ENCODE results near the gene NXPH3.
"Not testable (repeated sequence)": the region's sequence is repeated elsewhere in the genome, so short reads cannot be mapped to it uniquely, and the experiment has no call there.

The NXPH3 gene

DNA sequence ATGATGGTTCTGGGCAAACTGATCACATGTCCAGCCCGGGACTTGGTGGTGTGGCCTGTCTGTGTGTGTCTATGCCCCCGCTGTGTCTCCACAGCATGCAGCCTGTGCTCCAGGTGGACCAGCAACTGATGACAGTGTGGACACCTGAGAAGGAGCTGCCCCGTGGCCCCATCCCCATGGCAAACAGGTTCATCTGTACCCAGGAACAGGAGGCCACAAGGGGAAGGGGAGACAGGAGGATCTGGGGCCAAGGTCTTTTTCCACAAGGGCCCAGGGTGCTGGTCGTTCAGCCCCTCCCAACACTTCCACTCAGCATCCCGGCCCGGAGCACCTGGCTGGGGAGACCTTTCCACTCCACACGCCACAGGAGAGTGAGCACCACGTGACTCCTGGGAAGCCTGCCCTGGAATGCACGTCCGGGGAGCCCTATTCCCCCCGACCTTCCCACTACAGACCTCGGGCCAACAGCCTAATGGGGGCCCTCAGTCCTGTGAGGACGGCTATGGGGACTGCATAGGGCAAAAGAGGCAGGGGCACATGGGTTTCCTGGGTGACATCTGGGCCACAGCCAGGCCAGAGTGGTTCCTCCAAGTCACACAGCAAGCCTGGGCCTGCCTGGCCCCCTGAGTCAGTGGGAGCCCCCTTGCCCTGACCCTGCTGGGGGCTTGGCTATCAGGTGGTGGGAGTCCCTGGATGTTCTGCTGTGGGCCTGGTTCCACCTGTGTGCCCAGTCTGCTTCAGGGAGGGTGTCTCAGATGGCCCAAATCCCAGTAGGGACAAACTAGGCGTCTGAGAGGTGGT, 20.8 kb upstream of the NXPH3 start:
- no peak for FAIRE-seq

DNA sequence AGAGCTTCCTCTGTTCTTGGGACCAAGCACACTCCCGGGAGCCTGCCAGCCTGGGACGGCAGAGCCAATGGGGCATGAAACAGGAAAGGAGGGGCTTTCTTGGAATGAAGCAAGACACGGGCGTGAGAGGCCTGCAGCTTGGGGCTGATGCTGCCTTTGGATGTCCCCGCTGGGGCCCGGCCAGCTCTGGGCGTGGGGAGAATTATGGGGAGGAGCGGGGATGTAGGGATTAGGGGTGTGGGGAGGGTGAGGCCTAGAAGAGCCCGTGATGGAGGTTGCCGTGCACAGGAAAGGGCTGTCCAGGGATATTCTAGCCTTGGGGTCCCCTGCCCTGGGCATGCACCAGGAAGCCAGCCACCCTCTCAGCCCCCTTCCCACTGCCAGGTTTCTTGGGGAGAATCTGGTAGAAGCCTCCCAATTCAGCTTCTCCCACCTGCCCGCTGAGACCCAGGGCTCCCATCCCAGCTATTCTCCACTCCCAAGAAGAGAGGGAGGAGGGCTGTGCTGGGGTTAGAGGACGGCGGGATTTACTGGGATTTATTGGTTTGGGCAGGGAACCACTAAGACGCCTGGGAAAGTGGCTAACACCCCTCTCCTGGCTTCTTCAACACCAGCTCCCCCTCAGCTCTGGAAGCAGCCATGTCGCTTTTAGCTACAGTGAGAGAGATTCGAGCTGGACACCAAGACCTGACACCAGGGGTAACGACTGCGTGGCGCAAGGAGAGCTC, 20.0 kb upstream of the NXPH3 start:
- no peak for FAIRE-seq

DNA sequence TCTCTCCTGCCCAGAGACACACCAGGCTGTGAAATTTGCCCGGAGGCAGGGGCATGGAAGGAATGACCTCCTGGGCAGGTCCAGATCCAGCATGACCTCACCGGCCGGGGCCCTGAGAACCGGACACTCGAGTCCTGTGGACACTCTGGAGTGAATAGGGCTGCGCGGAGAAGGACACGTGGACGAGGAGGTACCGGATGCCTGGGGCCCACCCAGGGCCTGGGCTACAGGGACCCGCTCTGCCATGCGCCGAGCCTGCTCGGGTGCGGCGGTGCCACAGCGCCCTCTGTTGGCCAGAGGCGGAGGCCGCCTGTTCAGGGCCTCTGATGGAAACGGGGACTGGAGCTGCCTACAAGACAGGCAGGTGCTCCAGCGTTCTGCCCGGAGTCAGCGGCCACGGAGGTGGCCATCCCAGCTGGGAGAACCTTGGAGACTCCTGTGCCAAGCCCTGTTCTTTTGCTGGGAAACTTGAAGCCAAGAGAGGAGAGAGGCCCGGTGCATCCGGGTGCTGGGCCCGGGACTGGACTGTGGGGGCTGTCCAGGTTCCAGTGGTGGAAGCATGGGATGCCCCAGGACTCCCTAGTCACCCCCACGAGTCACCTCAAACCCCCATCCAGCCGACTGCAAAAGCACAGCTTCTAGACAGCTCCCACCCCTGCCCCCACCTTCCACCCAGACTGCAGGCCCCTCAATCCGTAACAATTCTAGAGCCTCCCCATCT, 19.3 kb upstream of the NXPH3 start:
- no peak for FAIRE-seq

DNA sequence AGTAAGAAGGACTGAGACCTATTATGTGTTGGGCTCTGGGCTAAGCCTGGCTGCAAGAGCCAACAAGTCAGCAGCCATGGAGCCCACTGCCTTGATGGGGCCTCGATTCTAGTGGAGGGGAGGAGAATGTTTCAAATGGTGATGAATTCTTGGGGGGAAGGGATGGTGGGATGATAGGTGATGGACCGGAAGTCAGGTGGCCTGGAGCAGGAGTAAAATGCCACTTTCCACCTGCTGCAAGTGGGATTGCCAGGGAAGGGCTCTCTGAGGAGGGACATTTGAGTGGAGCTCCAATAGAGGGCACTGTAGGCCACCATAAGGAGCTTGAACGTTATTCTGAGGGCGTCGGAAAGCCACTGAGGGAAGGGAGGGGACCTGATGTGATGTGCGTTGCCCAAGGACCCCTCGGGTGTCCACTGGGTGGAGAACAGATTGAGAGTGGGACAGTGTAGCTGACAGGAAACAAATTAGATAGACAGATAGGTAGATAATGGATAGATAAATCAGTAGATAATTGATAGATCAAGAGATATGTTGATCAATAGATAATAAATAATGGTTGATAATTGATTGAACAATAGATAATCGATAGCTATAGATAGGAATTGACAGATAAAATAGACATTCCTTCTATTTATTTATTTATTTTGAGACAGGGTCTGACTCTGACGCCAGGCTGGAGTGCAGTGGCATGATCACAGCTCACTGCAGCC, 18.2 kb upstream of the NXPH3 start:
- no peak for FAIRE-seq

DNA sequence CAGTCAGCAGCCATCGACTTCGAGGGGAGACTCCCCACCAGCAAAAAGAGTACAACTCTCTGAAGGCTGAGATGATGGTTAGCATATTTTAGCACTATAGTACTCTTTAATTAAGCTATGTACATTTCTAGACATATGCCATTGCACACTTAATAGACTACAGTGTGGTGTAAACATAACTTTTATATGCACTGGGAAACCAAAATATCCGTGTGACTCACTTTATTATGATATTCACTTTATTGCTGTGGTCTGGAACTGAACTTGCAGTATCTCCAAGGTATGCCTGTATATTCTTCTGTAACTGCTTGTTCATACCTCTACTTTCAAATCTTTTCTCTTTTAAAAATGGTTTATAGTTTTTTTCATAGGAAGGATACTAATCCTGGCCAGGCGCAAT, 11.0 kb upstream of the NXPH3 start:
- FAIRE-seq, result no peak

DNA sequence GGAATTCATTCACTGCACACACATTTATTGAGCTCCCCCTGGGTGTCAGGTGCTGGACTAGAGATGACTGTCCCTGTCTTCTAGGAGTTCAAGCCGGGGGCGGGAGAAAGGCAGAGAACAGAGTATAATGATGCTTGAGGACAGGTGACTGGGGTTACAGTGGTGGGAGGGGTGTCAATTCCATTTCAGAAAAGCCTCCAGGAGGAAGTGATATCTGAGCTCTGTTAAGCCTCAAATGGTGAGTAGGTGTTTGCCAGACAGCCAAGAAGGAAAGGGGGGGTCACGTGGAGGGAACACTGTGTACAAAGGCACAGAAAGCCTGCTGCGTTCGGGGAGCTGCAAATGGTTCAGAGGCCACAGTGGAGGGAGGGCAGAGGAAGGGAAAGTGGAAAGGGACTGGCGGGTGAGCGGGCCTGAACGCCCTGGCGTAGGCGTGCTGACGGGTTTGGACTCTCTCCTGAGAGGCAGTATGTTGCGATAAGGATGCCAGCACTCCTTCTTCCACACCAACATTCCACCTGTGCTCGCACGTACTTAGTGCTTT, 9.7 kb upstream of the NXPH3 start:
- no peak for FAIRE-seq

DNA sequence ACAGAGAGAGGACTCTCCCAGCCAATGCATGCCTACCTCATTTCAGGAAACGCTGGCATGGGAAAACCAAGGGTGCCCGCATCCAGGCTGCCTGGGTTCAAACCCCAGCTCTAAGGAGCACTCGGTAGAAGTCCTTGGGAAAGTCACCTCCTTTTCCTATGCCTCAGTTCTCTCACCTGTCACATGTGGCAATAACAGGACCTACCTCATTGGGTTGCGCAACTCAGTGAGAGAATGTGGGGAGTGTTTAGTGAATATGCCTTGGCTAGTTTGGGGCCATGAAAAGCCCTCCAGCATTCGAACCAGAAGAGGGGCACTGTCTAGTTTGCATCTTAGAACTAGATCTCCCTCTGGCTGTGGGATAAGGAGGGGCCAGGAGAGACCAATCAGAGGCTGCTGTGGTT, 9.0 kb upstream of the NXPH3 start:
- FAIRE-seq, result no peak

DNA sequence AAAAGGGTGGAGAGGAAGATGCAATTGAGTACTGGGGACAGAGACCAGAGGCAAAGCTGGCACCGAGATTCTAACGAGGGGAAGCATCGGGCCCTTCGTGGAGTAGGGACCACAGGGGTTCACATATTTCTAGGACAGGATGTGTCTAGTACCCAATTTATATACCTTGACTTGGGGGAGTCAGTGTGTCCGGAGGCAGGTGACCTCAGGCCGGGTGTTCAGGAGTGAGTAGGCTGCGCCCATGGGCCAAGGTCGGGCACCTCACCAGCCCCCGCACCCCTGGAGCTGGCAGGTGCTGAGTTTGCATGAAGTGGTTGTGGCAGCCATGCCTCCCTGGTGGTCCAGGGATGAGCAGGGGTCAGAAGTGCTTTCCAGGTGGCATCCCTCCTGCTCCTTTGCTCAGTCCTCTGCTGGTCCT, 8.6 kb upstream of the NXPH3 start:
- FAIRE-seq, result no peak

DNA sequence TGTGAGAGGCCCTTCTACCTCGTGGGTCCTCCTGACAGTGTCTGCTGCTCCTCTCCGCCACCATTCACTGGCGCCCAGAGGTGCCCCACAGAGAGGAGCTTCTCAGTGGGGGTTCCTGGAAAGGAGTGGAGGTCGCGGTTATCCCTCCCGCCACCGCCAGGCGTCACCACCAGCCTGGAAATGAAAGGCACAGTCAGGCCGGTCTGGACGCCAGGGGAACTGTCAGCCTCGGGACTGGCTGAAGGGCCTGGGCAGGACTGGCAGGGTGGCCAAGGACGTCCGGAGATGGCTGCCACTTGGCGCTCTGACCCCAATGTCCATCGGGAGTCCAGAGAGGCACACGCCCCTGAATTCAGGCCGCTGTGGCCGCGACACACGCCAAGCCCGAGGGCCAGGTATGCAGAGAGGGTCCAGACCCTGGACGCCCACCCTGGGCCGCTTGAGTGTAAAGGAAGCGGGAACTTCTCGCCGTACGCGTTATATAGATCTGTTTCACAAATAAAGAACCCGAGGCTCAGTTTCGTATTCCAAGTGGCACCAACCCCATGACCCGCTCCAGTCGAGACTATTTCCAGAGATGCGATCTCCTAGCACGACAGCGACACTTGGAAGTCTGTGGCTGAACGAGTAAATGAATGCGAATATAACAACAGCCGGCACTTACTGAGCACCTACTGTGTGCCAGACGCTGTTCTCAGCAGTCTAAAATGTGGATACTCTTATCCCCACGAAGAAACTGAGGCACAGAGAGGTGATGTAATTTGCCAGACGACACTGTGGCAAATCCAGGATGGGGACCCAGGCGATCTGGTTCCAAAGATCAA, 7.6 kb upstream of the NXPH3 start:
- no peak for FAIRE-seq

DNA sequence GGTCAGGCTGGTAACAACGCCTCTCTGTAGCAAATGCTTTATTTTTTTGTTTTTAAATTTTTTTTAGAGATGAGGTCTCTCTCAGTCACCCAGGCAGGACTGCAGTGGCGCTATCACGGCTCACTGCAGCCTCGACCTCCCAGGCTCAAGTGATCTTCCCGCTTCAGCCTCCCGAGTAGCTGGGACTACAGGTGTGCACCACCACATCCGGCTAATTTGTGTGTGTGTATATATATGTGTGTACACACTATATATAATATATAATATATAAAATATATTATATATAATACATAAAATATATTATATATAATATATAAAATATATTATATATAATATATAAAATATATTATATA, 7.0 kb upstream of the NXPH3 start:
- FAIRE-seq, result not testable (repeated sequence)

DNA sequence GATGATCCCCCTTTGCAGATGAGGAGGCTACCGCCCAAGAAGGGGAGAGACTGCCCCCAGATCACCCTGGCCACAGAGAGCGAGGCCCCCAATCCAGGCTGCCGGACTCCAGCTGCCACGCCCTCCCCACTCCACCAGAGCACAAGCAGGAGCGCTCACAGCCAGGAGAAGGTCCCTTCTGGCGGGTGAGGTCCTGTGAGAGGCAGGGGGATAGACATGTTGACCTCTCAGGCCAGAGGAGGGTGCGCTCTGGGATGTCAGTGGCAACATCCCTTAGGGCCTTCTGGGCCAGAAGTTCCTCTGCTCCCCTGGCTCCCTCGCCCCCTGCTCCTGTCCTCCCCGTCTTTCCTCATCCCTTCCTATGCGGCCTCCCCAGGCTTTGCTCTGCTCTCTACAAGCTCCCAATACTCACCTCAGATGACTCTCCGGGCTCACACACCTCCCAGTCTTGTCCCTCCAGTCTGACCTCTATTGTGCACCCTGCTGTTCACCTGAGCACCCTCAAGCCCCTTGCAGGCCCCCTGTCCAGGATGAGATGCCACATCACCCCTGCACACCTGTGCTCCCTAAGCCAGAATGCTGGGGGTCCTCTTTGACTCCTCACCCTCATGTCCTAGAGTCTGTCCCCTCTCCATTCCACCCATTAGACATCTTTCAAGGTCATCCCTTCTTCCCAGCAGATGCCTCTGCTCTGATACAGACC, 5.0 kb upstream of the NXPH3 start:
- no peak for FAIRE-seq

DNA sequence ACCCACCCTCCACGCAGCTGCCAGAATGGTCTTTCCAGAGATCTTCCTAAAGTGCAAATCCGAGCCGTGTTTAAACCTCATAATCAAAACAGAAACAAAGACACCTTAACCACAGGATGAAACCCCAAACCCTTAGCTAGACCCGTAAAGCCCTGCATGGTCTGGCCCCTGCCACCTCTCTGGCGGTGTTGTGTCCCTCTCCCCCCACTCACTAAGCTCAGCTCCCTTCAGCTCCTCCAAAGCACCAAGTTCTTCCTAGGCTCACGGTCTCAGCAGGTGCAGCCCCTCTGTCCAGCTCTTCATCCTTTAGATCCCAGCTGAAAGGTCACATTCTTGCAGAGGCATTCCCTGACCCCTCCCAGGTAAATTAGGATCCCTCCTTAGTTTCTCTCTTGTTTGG, 4.4 kb upstream of the NXPH3 start:
- no peak for FAIRE-seq

DNA sequence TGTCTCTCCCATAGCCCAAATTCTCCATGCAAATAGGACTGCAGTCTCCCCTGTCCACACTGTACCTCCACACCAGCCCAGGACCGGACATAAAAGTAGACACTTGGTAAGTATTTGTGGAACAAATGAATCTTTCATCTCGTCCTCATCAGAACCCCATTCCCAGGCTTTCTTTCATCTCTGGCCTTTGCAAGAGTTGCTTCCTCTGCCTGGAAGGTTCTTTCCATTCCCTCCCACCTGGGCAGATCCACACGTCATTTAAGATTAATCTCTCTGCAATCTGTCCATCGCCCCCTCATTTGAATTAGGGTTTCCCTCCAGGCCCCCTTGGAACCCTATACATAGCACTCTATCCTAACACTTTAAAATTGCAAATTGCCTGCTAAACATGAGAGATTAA, 3.9 kb upstream of the NXPH3 start:
- no peak for FAIRE-seq

DNA sequence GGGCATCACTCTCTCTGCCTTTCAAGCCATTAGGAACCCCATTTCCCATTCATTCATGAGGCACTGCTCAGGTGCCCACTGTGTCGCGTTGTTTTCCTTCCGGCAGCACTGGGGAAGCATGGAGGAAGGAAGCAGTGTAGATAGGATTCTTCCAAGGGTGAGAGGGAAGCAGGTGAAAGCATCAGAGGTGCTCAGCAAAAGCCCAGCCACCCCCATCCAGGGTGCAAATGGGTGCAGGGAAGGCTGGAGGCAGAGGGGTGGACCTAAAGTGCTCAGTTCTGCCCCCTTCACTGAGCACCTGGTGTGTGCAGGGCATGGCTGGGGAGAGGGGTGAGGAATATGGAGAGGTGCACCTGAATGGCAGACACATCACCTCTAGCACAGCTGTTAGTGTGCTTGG, 3.4 kb upstream of the NXPH3 start:
- FAIRE-seq, result no peak

DNA sequence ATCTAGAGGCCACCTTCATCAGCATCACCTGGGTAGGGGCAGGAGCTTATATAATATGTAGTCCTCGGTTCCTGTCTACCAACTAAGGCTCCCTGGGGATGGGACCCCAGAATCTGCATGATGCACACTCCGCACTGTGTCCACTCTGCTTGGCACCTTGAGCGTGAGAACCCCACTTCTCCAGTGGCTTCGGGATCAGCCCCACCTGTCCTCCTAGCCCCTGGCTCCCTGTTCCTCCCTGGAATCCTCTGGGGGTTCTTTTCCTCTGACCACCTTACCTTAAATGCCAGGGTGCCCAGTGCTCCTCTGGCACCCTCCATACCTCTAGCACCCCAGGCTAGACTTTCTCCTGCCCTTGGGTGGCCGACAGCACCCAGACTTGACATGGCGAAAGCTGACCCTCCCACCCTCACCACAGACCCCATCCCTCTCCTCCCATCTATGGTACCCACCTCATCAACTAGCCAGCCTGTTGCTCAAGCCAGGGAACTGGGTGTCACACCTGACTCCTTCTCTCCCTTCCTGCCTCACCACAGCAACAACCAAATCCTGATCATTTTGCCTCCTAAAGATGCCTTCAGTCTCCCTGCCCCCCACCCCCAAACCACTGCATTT, 2.8 kb upstream of the NXPH3 start:
- no peak for FAIRE-seq

DNA sequence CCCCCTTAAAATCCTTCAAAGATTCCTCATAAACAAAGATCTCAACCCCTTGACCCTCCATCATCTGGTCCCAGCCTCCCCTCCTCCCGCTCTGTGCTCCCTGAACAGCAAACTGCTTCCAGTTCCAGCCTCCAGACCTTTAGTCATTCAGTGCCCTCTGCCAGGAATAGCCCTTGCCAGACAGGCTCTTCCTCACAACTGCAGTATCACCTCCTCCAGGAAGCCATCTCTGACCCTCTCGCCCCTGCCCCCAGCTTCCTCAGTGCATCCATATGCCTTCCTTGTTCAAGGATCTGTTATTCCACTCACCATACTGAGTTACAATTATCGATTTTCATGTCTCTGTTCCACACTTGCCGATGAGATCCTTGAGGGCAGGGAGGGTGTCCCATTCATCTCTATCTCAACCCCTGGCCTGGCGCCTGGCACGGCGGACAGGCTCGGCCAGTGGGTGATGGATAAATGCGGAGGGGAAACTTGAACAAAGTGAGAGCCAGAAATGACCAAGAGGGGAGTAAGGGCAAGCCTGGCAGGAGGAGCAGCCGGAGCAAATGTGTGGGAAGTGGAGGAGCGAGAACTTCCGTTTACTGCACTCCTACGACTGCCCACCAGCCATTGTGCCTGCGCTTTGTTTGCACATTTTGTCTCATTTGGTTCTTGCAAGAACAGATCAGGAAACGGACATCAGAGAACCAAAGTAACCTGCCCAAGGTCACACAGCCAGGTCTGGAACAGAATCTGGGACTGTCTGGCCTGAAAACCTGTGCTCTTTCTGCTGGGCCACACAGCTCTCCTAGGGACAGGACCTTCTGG, 2.0 kb upstream of the NXPH3 start:
- no peak for FAIRE-seq

DNA sequence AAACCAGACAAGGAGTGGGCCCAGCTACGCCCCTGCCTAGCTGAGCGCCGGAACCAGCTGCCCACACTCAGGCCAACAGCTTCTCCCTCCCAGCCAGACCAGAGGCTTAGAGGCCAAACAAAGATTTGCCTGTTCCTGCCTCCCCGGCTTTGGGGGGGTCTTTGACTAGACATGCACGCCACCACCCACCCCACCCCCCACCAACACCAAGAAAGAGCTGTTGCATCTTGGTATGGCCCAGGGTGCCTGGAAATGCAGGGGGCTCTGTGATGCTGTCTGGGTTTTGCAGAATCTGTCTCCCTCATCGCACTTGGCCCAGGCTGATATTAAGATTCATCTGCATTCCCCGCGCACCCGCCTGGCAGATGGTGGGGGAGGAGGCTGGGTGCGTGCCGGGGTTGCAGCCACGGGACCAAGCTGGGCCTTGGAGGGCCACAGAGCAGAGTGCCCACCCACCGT, 1.3 kb upstream of the NXPH3 start:
- FAIRE-seq, result no peak

DNA sequence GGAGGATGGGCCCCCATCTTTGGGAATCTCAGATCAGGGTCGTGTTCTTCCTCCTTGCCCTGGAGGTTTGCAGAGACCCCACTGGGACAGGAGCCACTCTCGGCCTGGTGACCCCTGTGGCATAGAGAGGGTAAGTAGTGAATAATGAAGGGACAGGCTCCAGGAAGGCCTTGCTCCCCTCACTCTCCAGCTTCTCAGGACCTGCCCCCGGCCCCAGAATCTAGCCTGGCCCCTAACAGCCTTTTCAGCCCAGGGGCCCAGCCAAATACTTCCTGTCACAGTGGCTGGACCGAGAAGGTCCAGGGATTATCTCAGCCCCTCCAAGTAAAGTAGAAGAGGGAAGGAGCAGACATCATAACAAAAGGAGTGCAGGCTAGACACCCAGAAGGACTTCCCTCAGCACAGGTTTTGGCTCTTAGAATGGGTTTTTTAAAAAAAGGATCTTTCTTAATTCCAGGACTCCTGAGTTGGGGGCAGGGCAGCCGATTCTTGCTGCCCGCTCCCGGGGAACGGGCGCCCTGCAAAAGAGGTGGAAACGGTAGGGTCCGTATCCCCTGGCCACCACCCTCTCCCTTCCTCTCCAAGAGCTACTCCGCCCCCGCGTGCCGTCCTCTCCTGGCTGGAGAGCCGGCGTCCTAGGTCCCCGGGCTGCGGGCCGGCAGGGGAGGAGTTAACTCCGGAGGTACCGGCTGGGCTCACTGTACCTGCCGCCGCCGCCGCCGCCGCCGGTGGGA, 559 bp upstream of the NXPH3 start:
- no peak for FAIRE-seq

Measured in TTC549 (cell line).